HL-60 (cell line): ENCODE data around the gene ABCC8.

Experiments
- GABPA ChIP-seq: IDR thresholded peaks from 2 replicates; pipeline ENCODE4 v1.6.1; 2012; ENCODE audit warnings: low read depth
- POLR2AphosphoS5 ChIP-seq: IDR thresholded peaks from 2 replicates; pipeline ENCODE4 v1.6.1; 2012; ENCODE audit warnings: low read depth
- REST ChIP-seq: IDR thresholded peaks from 2 replicates; pipeline ENCODE4 v1.6.1; 2012; ENCODE audit warnings: low read depth; ENCODE audit not compliant: insufficient replicate concordance
- TF ChIP-seq, protein P1 (sequence below): IDR thresholded peaks from one replicate; pipeline ENCODE4 v1.5.1; 2011; ENCODE audit warnings: low read length, control low read depth, inconsistent platforms; ENCODE audit not compliant: insufficient read depth

DNA sequence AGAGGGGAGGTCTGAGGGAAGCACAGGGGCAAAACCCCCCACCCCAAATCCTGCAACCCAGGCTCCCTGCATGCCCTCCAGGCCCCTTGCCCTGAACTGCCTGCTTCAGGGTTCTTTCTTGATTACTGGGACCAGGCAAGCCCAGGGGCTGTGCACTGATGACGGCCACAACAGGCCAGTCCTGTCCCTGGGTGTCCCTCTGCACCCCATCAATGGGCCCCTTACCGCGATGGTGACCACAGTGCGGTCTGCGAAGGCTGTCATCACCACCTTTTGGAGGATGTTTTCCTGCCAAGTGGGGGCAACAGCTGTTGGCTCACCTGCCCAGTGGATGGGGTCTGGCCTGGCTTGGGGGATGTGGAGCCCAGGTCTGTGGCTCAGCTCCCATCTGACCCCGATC, 83.2 kb downstream of the ABCC8 start:
- TF ChIP-seq POLR2AphosphoS5 (no peak), REST (no peak), GABPA (no peak)
- TF ChIP-seq, protein P1, sequence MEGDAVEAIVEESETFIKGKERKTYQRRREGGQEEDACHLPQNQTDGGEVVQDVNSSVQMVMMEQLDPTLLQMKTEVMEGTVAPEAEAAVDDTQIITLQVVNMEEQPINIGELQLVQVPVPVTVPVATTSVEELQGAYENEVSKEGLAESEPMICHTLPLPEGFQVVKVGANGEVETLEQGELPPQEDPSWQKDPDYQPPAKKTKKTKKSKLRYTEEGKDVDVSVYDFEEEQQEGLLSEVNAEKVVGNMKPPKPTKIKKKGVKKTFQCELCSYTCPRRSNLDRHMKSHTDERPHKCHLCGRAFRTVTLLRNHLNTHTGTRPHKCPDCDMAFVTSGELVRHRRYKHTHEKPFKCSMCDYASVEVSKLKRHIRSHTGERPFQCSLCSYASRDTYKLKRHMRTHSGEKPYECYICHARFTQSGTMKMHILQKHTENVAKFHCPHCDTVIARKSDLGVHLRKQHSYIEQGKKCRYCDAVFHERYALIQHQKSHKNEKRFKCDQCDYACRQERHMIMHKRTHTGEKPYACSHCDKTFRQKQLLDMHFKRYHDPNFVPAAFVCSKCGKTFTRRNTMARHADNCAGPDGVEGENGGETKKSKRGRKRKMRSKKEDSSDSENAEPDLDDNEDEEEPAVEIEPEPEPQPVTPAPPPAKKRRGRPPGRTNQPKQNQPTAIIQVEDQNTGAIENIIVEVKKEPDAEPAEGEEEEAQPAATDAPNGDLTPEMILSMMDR, result no peak
